HuH-7 (cell line): Measurements from ENCODE around the gene TRIM36.
A peak's percentile ranks its signal among the peaks of the same experiment; 100 is the strongest.

Experiments used
- DNase-seq: peaks from one replicate; pipeline ENCODE4 v3.0.0; 2011; ENCODE audit warnings: low spot score

TRIM36 gene

DNA sequence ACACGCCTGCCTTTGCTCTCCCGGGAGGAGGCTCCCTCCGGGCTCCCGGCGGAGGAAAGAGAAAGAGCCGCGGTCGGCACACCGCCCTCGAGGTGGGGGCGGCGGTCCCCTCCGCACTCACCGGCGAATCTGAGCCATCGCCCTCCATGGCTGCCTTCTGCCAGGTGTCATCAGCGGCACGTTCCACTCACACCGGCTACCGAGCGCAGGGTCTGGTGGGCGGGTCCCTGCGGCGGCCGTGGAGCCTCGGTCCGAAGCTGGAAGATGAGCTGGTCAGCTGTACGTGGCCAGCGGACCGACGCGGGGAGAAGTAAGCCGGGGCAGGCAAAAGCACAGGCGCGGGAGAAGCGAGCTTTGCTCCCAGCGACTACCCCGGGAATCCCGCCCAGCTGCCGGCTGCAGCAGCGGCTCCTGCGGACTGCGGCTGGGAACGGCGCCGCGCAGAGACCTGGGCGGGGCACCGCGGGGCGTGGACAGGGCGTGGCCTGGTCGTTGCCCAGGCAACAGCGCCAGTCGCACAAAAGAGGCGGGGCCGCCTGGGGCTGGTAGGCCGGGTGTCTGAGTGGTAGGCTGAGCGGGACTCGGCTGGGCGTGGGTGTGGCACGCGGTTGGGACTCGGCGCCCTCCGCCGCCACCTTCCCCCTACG, at the start of gene TRIM36:
TSS of gene TRIM36 (minus strand) at position 422 of the 647 bp plus-strand sequence. CDS start at position 148, 274 bp downstream.
- peak; percentile 79 for DNase-seq

GRCh38 chr5:115214541-115214940, 44.8 kb upstream of the TRIM36 start:
- DNase-seq: no peak

GRCh38 chr5:115209279-115209678, 39.6 kb upstream of the TRIM36 start:
- DNase-seq: no peak

DNA sequence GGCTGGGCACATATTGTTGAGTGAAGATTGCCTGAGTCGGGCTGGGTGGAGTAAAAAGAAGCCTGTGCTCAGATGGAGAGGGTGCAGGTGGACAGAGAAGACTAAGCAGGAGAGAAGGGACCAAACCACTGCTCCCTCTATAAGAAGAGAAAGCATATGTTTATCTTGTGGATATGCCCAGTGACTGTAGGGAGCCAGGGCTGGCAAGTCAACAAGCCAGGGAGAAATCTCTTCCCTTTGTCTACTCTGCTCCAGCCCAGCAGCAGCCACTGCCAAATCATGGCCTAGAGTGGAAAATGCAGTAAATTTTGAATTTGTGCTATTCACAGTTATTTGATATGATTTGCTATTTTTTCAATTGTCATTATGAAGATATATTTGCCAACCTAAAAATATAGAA, 33.2 kb upstream of the TRIM36 start:
- no peak for DNase-seq

DNA sequence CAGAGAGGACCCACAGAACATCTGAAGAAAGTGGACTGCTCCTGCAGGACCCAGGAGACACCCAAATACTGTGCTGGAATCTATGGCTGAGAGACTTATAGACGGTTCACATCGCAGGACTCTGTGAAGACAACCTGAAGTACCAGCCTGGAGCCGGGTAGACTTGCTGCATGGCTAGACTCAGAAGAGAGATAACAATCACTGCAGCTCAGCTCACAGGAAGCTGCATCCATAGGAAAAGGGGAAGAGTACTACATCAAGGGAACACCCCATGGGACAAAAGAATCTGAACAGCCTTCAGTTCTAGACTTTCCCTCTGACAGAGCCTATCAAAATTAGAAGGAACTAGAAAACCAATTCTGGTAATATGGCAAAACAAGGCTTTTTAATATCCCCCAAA, 26.5 kb upstream of the TRIM36 start:
- no peak for DNase-seq

DNA sequence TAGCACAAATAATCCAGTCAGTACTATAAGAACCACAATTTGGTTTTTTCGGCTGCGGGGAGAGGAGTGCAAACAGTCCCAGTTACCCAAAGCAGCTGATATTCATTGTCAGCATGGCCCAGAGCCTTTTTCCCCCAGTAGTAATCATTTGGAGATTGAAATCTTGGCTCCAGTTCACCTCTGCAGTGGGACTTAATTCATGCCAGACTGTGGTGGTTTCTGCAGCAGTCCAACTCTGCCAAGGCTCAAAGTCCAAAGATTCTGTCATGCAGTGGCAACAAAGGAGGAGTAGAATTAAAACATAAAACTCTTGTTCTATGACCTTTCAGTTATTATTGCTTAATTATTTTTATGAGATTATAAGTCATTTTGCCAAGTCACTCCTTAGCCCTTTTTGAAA, 25.0 kb upstream of the TRIM36 start:
- no peak for DNase-seq

DNA sequence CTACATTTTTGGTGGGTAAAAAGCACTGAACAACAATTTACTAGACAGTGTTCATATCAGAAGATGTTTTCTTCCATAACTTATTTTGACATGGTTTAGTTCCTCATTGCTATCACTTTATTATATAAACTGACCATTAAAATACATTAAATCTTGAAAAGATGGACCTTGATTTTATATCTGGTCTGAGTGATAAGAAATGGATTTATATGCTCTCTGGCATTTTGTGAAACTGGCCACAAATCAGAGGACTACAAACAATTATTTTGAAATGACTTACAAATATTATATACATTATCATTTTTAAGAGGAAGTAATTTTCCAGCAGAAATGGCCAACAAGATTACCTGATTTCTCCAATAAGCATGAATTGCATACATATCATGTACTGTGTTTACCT, 23.6 kb upstream of the TRIM36 start:
- no peak for DNase-seq

DNA sequence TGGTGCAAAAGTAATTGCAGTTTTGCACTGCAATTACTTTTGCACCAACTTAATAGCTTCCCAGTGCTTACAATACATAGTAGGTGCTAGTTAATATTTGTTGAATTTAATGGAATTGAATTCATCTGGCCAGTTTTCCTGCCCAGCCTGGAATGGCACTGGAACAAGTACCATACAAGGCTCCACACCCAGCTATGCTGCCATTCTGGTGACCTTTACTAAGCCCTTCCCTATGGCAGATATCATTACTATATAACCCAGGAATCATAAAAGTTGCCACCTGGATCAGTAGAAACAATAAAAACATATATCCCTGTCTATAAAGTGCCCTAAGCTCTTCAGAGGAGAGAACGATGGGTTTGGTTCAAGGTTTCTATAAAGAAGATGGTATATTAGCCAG, 22.4 kb upstream of the TRIM36 start:
- DNase-seq: no peak

- no peak for DNase-seq
These were observed 21.8 kb upstream of the TRIM36 start for GRCh38 chr5:115191474-115192031.

- no peak for DNase-seq
These were observed 20.7 kb upstream of the TRIM36 start for GRCh38 chr5:115190388-115190787.

- DNase-seq: no peak
These were observed 20.2 kb upstream of the TRIM36 start for GRCh38 chr5:115189866-115190265.

DNA sequence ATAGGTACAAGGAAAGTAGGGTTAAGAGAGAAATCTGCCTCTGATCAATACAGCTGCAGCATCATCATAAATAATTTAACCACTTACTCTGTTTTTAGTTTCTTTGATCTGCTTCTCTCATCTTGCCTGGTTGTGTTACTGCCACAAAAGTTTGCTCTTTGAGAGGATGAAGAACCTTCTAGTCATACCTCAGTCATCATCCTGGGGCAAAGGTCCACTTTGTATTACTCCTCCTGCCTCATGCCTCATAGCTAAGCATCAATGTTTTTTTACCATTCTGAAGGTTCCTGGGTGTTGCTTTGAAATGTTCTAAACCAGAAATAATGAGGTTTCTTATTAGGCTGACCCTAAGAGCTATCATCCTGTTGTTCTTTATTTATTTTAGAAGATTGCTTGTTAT, 17.1 kb upstream of the TRIM36 start:
- no peak for DNase-seq

- DNase-seq: no peak
These were observed 15.1 kb upstream of the TRIM36 start for GRCh38 chr5:115184770-115185169.

- no peak for DNase-seq
These were observed 12.0 kb upstream of the TRIM36 start for GRCh38 chr5:115181757-115182156.

DNA sequence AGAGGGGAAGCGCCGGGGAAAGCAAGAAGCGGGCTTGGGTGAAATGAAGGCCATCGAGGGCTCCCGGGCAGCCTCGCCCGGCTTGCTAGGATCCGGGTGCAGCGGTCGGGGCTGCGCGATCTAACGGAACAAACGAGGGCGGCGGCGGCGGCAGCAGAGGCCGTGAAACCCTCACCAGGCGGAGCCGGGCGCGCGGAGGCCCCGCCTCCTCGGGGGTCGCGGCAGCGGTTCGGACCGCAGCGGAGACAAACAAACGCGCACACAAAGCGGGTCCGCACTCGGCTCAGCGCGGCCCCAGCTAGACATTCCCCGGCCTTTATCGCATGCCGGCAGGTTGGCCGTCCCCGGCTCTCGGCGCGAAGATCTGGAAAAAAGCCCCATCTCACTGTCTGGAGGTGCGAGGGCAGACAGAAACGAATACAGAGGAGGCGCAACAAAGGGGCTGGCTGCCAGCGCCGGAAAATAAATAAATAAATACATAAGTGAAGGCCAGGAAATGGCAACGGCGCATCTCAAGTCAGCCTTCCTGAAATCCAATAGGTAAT, 10.5 kb upstream of the TRIM36 start:
- peak; percentile 56 for DNase-seq

DNA sequence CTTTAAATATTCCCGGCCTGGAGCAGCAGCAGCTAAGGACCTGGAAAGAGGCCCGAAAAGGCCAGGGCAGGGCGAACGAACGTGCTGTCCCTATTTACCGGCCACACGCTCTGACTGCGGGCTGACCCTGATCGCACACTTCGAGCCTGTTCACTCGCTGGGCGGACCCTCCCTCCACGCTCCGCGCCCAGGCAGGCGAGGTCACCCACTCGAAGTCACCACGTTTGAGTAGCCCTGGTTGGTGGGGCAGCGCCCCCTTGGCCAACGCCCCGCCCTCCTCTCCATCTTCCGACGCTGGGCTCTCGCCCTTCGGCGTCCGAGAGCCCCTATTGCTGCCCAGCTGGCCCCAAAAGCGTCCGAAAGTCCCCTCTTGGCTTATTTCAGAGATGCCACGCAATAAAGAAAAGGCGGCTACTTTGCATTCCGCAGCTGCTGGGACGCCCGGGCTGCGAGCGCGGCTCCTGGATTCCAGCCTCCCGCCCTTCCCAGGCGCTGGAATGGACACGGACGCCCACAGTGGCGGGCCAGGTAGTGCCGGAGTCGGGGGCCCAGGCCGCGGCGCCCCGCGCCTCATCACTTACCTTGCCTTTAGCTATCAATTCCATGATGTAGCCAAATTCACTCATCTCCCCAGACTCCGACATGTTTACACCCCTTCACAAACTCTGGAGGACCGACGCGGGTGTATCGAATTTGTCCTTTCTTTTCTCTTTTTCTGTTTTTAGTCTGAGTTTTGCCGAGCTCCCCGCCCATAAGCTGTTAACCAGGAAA, 9.9 kb upstream of the TRIM36 start:
- DNase-seq: no peak

GRCh38 chr5:115179030-115179393, 9.3 kb upstream of the TRIM36 start:
- DNase-seq: no peak

GRCh38 chr5:115170929-115171510, 1.3 kb upstream of the TRIM36 start:
- DNase-seq: no peak

DNA sequence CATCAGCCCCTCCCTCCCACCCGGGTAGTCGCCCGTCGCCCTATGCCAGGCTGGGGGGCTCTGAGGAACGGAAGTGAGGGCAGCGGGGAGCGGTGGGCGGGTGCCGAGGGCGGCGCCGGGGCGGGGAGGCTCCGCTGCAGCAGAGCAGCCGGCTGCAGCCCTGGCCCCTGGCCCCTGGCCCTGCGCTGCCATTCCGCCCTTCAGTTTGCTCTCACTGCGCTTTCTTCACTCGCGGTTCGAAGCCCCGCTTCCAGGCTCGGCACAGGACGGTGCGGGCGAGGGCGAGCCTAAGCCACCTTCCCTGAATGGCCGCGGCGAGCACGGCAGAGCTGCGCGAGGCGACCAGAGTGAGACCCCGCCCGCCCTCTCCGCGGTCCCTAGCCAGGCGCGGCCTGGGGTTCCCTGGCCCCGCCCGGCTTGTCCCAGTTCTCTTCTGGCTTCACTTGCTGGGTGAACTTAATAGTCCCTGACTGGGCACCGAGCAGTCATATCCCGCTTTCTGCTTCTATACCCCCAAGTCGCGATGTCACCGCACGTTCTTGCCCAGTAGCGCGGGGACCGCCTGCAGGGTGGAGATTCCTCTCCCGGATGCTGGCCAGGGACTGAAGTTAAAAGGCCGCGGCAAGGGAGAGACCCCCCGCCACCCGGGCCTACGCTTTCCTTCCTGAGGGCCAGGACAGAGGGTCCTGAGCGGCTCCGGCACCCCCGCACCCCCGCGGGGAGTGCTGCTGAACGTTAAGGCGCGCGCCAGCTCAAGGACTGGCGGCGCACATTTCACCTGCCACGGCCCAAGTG, 623 bp upstream of the TRIM36 start:
- no peak for DNase-seq

GRCh38 chr5:115168829-115169486, 750 bp downstream of the TRIM36 start:
- no peak for DNase-seq

DNA sequence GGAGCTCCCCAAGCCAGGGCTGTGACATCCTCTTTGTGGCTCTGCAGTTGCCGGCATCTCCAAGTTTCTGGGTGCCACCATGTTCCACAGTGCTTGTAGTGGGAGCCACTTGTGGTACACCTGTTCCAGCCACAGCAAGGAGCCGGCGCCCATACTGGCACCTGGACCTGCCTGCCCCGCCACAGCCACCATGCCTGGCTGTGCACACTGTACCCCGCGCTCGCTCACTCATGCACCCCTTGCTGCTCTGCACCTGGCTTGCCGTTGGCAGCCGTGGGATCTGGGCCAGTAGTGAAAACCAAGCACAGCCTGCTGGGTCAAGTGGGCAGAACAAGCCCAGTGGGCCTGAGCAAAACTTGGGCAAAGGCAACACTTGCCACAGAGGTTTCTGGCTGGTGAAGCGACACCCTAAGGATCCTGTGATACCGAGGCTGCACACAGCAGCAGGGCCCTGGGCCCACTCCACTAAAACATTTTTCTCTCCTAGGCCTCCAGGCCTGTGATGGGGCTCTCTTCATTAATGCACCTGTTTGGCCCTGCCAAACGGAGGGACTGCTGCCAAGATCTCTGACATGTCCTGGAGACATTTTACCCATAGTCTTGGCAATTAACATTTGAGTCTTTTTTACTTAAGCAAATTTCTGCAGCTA, 2.8 kb downstream of the TRIM36 start:
- DNase-seq: no peak
